H9 (cell line): ENCODE data around the gene AGXT. TPM values are rescaled to one million over a fixed set of nuclear protein-coding genes. Genes with fewer than 3 reads are reported as not detected.

Experiments
- DNase-seq: peaks from one replicate; pipeline ENCODE4 v3.0.0-alpha.2; 2017
- H2AFZ ChIP-seq: one replicate; pipeline ENCODE4 v1.6.1; 2013; ENCODE audit warnings: mild to moderate bottlenecking, low read length, control low read depth, moderate library complexity
- H2AK5ac ChIP-seq: 2 replicates; pipeline ENCODE4 v1.6.1; 2013; ENCODE audit warnings: low read length, control low read depth, mixed read lengths; ENCODE audit not compliant: insufficient read length
- H2BK120ac ChIP-seq: one replicate; pipeline ENCODE4 v1.6.1; 2013; ENCODE audit warnings: low read depth, mild to moderate bottlenecking, low read length, control low read depth, inconsistent platforms; ENCODE audit not compliant: poor library complexity, severe bottlenecking
- H2BK12ac ChIP-seq: 2 replicates; pipeline ENCODE4 v1.6.1; 2013; ENCODE audit warnings: low read length, control low read depth, mixed read lengths, low read depth; ENCODE audit not compliant: insufficient read length
- H2BK15ac ChIP-seq: 2 replicates; pipeline ENCODE4 v1.6.1; 2013; ENCODE audit warnings: low read depth, low read length, control low read depth
- H2BK20ac ChIP-seq: one replicate; pipeline ENCODE4 v1.6.1; 2013; ENCODE audit warnings: low read depth, mild to moderate bottlenecking, low read length, control low read depth, inconsistent platforms; ENCODE audit not compliant: poor library complexity, severe bottlenecking
- H2BK5ac ChIP-seq: 2 replicates; pipeline ENCODE4 v1.6.1; 2013; ENCODE audit warnings: low read length, control low read depth, mixed read lengths; ENCODE audit not compliant: insufficient read length
- H3K14ac ChIP-seq: 2 replicates; pipeline ENCODE4 v1.6.1; 2013; ENCODE audit warnings: low read length, control low read depth; ENCODE audit not compliant: insufficient read depth
- H3K18ac ChIP-seq: 2 replicates; pipeline ENCODE4 v1.6.1; 2013; ENCODE audit warnings: low read depth, mild to moderate bottlenecking, mixed read lengths, low read length, control low read depth; ENCODE audit not compliant: insufficient read length
- H3K23ac ChIP-seq: 2 replicates; pipeline ENCODE4 v1.6.1; 2013; ENCODE audit warnings: low read length, control low read depth, mixed read lengths, low read depth; ENCODE audit not compliant: insufficient read length
- H3K23me2 ChIP-seq: 2 replicates; pipeline ENCODE4 v1.6.1; 2013; ENCODE audit warnings: low read depth, mild to moderate bottlenecking, mixed read lengths, low read length, control low read depth; ENCODE audit not compliant: insufficient read length, poor library complexity, severe bottlenecking
- H3K27ac ChIP-seq: 2 replicates; pipeline ENCODE4 v1.5.1; 2013; ENCODE audit warnings: low read length, control low read depth, mixed read lengths, low read depth; ENCODE audit not compliant: insufficient read length
- H3K27me3 ChIP-seq: 2 replicates; pipeline ENCODE4 v1.6.1; 2013; ENCODE audit warnings: low read length, control low read depth, inconsistent platforms; ENCODE audit not compliant: insufficient read depth
- H3K4ac ChIP-seq: 2 replicates; pipeline ENCODE4 v1.6.1; 2013; ENCODE audit warnings: low read depth, mild to moderate bottlenecking, control low read depth, inconsistent platforms, low read length, moderate library complexity
- H3K4me1 ChIP-seq: 2 replicates; pipeline ENCODE4 v1.6.1; 2013; ENCODE audit warnings: low read length, control low read depth, inconsistent platforms; ENCODE audit not compliant: insufficient read depth
- H3K4me2 ChIP-seq: 2 replicates; pipeline ENCODE4 v1.6.1; 2013; ENCODE audit warnings: low read length, control low read depth, mixed read lengths; ENCODE audit not compliant: insufficient read length, insufficient read depth
- H3K56ac ChIP-seq: 2 replicates; pipeline ENCODE4 v1.6.1; 2013; ENCODE audit warnings: low read depth, mild to moderate bottlenecking, mixed read lengths, low read length, control low read depth; ENCODE audit not compliant: insufficient read length
- H3K79me1 ChIP-seq: 2 replicates; pipeline ENCODE4 v1.6.1; 2013; ENCODE audit warnings: low read depth, mild to moderate bottlenecking, moderate library complexity, low read length, control low read depth, inconsistent platforms; ENCODE audit not compliant: insufficient read depth, poor library complexity, severe bottlenecking
- H3K79me2 ChIP-seq: 2 replicates; pipeline ENCODE4 v1.6.1; 2013; ENCODE audit warnings: low read length, control low read depth, inconsistent platforms; ENCODE audit not compliant: insufficient read depth
- H3K9ac ChIP-seq: 2 replicates; pipeline ENCODE4 v1.6.1; 2013; ENCODE audit warnings: low read length, control low read depth, mixed read lengths; ENCODE audit not compliant: insufficient read length; ENCODE audit errors: extremely low read depth
- H3K9me3 ChIP-seq: one replicate; pipeline ENCODE4 v1.6.1; 2013; ENCODE audit warnings: low read depth, low read length, inconsistent platforms; ENCODE audit not compliant: control insufficient read depth
- H3T11ph ChIP-seq: one replicate; pipeline ENCODE4 v1.6.1; 2013; ENCODE audit warnings: mild to moderate bottlenecking, low read length, control low read depth, inconsistent platforms
- H4K20me1 ChIP-seq: one replicate; pipeline ENCODE4 v1.6.1; 2013; ENCODE audit not compliant: control insufficient read depth, insufficient read length, insufficient read depth
- H4K5ac ChIP-seq: 2 replicates; pipeline ENCODE4 v1.6.1; 2013; ENCODE audit warnings: low read depth, mild to moderate bottlenecking, mixed read lengths, low read length, control low read depth; ENCODE audit not compliant: insufficient read length
- H4K8ac ChIP-seq: replicated peaks from 2 replicates; pipeline ENCODE4 v1.6.1; 2013; ENCODE audit warnings: low read length, control low read depth, mixed read lengths, low read depth; ENCODE audit not compliant: insufficient read length
- H4K91ac ChIP-seq: 2 replicates; pipeline ENCODE4 v1.6.1; 2013; ENCODE audit warnings: low read depth, mild to moderate bottlenecking, moderate library complexity, mixed read lengths, low read length, control low read depth; ENCODE audit not compliant: insufficient read length
- H3K27ac Mint-ChIP-seq, 3 experiments: 2 replicates in 2 of 3; 3 replicates in 1 of 3; pipeline ENCODE4 v1.8.0; 2020 to 2021; ENCODE audit warnings: mixed read lengths in 3 of 3, mild to moderate bottlenecking in 1 of 3, moderate library complexity in 1 of 3
- H3K27me3 Mint-ChIP-seq: 2 replicates; pipeline ENCODE4 v1.8.0; 2021; ENCODE audit warnings: low read depth, mild to moderate bottlenecking, moderate library complexity, mixed read lengths
- H3K36me3 Mint-ChIP-seq, 3 experiments: 2 replicates in 2 of 3; 3 replicates in 1 of 3; pipeline ENCODE4 v1.8.0; 2020 to 2021; ENCODE audit warnings: low read depth in 3 of 3, mixed read lengths in 3 of 3; ENCODE audit not compliant: insufficient read depth in 1 of 3
- H3K4me1 Mint-ChIP-seq, 2 experiments: 2 replicates each; pipeline ENCODE4 v1.8.0; 2020; ENCODE audit warnings: mixed read lengths in 2 of 2
- H3K4me3 Mint-ChIP-seq, 2 experiments: 2 replicates in 1 of 2; 3 replicates in 1 of 2; pipeline ENCODE4 v1.8.0; 2020 to 2021; ENCODE audit warnings: mild to moderate bottlenecking in 2 of 2, mixed read lengths in 2 of 2, moderate library complexity in 1 of 2
- H3K9me3 Mint-ChIP-seq, 2 experiments: 2 replicates in 1 of 2; 3 replicates in 1 of 2; pipeline ENCODE4 v1.8.0; 2020; ENCODE audit warnings: mild to moderate bottlenecking in 2 of 2, mixed read lengths in 2 of 2, moderate library complexity in 1 of 2
- CTCF ChIP-seq: fragments of 200-600 bp; sonication (generic); conservative IDR thresholded peaks from 3 replicates; pipeline ENCODE4 v1.8.0; 2021; ENCODE audit warnings: antibody characterized with exemption, mild to moderate bottlenecking
- WGBS: extraction: QIAGEN DNeasy Blood & Tissue Kit; methylation state at CpG from one replicate; pipeline ENCODE4 v1.1.7; 2013; ENCODE audit warnings: missing lambda C conversion rate, low lambda C conversion rate, mixed read lengths; ENCODE audit not compliant: insufficient read length; ENCODE audit errors: extremely low coverage; 5-methylcytosine and 5-hydroxymethylcytosine counted together
- total RNA-seq: library from RNA; stranded (reverse); gene quantifications from 2 replicates; pipeline ENCODE4 v1.2.1, GENCODE V29; 2021

The AGXT gene
- total RNA-seq, 1 experiment from 2014 or later = not detected

GRCh38 chr2:240833724-240834285, 34.8 kb upstream of the AGXT start:
- Histone ChIP-seq H3K9ac (no peak overlapping the region), H3T11ph (no peak overlapping the region), H4K91ac (no peak overlapping the region), H3K79me2 (no peaks in the 10 kb centered on the region), H3K27ac (no peak overlapping the region), H3K14ac (no peak overlapping the region), H3K23ac (no peak overlapping the region), H2BK12ac (no peak overlapping the region), H3K4ac (no peak overlapping the region), H3K4me1 (no peaks in the 10 kb centered on the region), H3K79me1 (no peaks in the 10 kb centered on the region), H2BK15ac (no peak overlapping the region), H3K4me2 (no peak overlapping the region), H3K23me2 (peaks cover 6% of the 10 kb centered on the region), H4K5ac (no peak overlapping the region), H2AFZ (no peak overlapping the region), H3K56ac (no peak overlapping the region), H3K27me3 (peaks cover 2% of the 10 kb centered on the region), H3K9me3 (no peaks in the 10 kb centered on the region), H4K8ac (no peak overlapping the region), H3K18ac (no peak overlapping the region), H2AK5ac (no peak overlapping the region), H4K20me1 (no peaks in the 10 kb centered on the region), H2BK120ac (no peak overlapping the region), H2BK5ac (no peak overlapping the region), H2BK20ac (no peak overlapping the region)
- Mint-ChIP-seq H3K4me3 (no peak overlapping the region), H3K27me3 (peaks cover 51% of the 10 kb centered on the region), H3K36me3 (no peaks in the 10 kb centered on the region; a peak in 1 of 7 replicates), H3K4me1 (peaks cover 2 to 7% of the 10 kb centered on the region in 2 experiments), H3K27ac (no peak overlapping the region), H3K9me3 (no peaks in the 10 kb centered on the region)
- no CpG with 5 or more reads among the region's 8 CpGs for WGBS
- no peak for TF ChIP-seq CTCF
- DNase-seq = no peak
